ENCODE measurements around the gene GULP1.

Gene GULP1

DNA sequence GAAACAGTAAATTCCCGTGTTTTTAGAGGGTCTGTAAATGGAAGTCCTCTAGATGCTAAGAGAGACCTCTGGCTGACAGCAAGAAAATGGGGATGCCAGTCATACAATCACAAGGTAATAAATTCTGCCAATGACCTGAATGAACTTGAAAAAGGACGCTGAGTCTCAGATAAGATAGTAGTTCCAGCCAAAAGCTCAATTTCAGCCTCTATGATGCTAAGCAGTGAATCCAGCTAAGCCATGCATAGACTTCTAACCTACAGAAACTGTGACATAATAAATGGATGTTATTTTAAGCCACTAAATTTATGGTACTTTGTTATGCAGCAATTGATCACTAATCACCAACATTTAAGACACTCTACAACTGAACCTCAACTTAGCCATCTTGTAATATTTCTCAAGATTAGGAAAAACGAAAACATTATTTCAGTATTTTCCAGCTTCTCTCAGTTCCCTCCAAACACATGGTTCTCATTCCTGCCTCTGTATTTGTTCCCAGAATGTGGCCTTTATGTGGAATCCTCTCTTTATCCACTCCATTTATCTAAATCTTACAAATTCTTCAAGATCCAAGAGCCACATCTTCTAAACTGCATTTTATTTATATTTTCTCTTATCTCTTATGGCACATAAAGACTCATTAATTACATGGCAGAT, 331.1 kb downstream of the GULP1 start:
- no peak for DNase-seq (ENCODE audit: low read depth)
- in situ Hi-C loops (cut with HindIII; ENCODE audit: low sequenced_read_pairs): no loop called here
- TF ChIP-seq, protein P1, sequence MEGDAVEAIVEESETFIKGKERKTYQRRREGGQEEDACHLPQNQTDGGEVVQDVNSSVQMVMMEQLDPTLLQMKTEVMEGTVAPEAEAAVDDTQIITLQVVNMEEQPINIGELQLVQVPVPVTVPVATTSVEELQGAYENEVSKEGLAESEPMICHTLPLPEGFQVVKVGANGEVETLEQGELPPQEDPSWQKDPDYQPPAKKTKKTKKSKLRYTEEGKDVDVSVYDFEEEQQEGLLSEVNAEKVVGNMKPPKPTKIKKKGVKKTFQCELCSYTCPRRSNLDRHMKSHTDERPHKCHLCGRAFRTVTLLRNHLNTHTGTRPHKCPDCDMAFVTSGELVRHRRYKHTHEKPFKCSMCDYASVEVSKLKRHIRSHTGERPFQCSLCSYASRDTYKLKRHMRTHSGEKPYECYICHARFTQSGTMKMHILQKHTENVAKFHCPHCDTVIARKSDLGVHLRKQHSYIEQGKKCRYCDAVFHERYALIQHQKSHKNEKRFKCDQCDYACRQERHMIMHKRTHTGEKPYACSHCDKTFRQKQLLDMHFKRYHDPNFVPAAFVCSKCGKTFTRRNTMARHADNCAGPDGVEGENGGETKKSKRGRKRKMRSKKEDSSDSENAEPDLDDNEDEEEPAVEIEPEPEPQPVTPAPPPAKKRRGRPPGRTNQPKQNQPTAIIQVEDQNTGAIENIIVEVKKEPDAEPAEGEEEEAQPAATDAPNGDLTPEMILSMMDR (IDR thresholded peaks at IDR 0.05; ENCODE audit: low read depth, low read length, missing control alignments): no peak
- H3K4me3 ChIP-seq (ENCODE audit: low read depth, low read length): no peak overlapping the region

DNA sequence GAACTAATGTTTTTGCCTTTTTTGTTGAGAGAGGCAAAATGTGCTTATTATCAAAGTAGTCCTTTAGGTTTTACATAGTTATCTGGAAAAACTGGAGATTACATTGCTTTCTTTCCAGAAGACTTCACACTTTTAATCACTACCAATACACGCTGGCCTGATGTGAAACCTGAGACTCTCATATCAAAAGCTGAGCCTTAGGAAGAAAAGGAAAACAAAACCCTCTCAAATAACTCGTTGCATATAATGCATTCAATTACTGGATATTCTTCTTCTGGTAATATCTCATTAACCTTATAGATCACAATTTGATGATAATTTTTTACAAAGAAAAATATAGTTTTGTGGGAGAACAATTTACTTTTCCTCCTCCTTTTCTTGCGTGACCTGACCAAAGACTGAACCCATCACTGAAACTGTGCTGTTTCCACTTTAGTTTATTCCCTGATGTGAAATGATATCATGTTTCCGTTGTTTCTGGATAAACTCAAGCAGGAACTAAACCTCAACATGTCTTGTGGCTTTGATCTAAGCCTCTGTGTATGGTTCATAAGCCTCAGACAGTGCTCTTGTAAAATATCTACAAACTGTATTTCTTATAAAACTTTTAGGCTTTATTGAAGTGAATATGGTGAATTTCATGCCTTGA, 332.4 kb downstream of the GULP1 start:
- peak; percentile 69 for DNase-seq (ENCODE audit: low read depth)
- in situ Hi-C loops (cut with HindIII; ENCODE audit: low sequenced_read_pairs): no loop called here
- TF ChIP-seq, protein P1 (IDR thresholded peaks at IDR 0.05; ENCODE audit: low read depth, low read length, missing control alignments): no peak
- H3K4me3 ChIP-seq (ENCODE audit: low read depth, low read length): no peak overlapping the region

DNA sequence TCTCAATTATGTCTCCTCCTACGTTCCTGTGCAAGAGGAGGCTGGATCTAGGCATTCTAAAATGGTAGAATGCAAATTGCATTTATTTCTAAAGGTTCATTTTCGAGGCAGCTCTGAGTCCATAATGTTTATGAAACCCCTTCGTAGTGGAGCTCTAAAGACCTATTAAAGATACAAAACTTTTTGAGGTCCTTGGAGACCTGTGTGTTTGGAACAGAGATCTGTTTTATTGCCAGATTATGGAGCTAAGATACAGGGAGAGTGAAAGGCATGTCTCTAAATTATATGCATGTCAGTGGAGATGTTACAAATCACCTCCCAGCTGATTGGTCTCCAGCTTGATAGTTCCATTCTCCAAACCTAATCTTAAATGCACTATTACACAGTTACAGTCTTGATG, 335.8 kb downstream of the GULP1 start:
- in situ Hi-C loops (cut with HindIII; ENCODE audit: low sequenced_read_pairs): no loop called here
- DNase-seq (ENCODE audit: low read depth): no peak
- TF ChIP-seq, protein P1 (IDR thresholded peaks at IDR 0.05; ENCODE audit: low read depth, low read length, missing control alignments): no peak
- no peak overlapping the region for H3K4me3 ChIP-seq (ENCODE audit: low read depth, low read length)

DNA sequence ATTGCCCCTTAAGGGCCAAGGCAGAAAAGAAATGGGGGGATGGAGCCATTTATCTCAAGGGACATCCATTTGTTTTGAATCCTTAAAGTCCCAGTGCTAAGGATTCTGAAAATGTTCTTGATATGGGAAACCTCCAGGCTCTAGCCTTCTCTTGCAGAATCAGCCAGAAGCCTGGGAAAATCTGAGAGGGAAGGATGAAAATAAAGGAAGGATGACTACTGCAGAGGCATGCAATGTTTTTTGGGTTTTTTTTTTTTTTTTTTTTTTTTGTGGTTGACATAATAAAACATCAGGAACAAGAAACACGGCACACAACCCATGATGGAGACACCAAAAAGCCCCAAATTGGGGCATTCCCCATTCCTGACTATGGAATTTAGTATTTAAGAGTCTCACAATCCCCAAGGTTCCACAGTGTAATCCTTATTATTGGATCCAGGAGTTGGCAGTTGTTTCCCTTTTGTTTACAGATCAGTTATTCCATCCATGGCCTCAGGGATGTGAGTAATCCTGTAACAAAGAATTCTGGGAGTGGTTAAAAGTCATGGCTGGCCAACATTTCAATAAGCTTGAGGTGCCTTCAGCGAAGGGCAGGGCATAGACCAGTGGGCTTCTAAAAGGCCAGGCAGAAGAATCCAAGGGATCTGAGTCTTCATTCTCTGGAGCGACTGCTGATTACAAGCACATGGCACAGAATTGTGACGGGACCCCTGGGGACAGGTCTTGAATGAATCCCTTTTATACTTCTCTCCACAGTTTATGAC, 337.5 kb downstream of the GULP1 start:
- in situ Hi-C loops (cut with HindIII; ENCODE audit: low sequenced_read_pairs): no loop called here
- DNase-seq (ENCODE audit: low read depth): peak; percentile 85
- TF ChIP-seq, protein P1 (IDR thresholded peaks at IDR 0.05; ENCODE audit: low read depth, low read length, missing control alignments): no peak
- H3K4me3 ChIP-seq (ENCODE audit: low read depth, low read length): no peak overlapping the region

DNA sequence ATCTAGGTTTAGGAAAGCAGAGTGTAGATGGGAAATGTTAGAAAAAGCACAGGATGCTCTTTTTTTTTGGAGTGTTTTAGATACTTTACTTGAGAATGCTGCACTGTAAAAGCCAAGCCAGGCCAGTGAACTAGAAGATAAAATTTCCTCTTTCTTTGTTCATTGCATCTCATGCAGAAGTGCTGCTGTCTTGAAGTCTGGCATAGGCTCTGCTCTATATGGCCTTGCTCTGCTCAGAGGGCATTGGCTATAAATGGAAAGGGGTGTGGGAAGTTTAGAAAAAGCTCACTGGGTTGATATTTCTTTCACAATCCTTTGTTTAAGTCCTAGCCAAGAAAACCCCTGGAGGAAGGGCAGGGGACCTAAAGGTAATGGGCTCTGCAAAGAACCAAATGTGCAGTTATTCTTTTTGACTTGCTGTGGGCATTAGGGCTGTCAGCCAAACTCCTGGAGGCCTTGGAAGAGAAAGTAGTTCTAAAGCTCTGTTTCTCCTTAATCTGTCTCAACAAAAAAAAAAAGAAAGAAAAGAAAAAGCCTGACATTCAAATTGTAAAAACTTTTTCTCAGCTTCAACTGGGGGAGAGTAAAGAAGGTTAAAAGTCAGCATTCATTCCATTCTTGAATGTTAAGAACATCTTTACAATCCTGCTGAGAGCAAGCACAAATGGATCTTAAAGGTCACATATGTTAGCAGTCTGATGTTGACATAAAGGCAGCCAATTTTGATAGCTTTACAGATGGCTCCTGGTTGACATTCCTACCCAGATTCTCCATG, 338.3 kb downstream of the GULP1 start:
- no peak overlapping the region for H3K4me3 ChIP-seq (ENCODE audit: low read depth, low read length)
- DNase-seq (ENCODE audit: low read depth): peak; percentile 92
- TF ChIP-seq, protein P1 (IDR thresholded peaks at IDR 0.05; ENCODE audit: low read depth, low read length, missing control alignments): no peak
- in situ Hi-C loops (cut with HindIII; ENCODE audit: low sequenced_read_pairs): no loop called here

Data from astrocyte of the cerebellum (primary cell).